ENCODE measurements around the gene GNB1L.

GNB1L gene

DNA sequence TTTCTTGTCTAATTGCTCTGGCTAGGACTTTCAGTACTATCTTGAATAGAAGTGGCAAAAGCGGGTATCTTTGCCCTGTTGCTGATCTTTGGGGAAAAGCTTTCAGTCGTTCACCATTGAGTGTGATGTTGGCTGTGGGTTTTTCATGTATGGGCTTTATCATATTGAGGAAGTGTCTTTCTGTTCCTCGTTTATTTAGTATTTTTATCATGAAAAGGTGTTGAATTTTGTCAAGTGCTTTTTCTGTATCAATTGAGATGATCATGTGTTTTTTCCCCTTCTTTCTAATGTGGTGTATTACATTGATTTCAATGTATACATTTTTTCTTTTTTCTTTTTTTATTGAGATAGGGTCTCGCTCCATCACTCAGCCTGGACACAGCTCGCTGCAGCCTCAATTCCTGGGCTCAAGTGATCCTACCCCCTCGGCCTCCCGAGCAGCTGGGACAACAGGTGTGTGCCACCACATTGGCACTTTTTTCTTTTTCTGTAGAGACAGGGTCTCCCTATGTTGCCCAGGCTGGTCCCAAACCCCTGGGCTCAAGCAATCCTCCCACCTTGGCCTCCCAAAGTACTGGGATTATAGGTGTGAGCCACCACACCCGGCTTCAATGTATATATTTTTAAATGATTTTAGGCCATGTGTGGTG lies 5.3 kb upstream of the GNB1L start:
- no peak for DNase-seq

DNA sequence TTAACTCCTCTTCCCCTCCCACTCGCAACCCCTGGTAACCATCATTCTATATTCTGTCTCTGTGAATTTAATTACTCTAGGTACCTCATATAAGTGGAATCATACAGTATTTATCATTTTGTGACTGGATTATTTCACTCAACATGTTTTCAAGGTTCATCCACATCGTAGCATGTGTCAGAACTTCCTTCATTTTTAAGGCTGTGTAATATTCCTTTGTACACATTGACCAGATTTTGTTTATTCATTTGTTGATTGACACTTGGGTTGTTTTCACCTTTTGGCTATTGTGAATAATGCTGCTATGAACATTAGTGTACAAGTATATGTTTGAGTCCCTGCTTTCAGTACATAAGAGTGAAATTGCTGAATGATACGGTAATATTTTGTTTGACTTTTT lies 2.7 kb upstream of the GNB1L start:
- no peak for DNase-seq

GRCh38 chr22:19855504-19856409 lies 1.1 kb upstream of the GNB1L start:
- peak; percentile 51 for DNase-seq

- no peak for DNase-seq
These were observed 546 bp downstream of the GNB1L start for GRCh38 chr22:19853879-19854777.

DNA sequence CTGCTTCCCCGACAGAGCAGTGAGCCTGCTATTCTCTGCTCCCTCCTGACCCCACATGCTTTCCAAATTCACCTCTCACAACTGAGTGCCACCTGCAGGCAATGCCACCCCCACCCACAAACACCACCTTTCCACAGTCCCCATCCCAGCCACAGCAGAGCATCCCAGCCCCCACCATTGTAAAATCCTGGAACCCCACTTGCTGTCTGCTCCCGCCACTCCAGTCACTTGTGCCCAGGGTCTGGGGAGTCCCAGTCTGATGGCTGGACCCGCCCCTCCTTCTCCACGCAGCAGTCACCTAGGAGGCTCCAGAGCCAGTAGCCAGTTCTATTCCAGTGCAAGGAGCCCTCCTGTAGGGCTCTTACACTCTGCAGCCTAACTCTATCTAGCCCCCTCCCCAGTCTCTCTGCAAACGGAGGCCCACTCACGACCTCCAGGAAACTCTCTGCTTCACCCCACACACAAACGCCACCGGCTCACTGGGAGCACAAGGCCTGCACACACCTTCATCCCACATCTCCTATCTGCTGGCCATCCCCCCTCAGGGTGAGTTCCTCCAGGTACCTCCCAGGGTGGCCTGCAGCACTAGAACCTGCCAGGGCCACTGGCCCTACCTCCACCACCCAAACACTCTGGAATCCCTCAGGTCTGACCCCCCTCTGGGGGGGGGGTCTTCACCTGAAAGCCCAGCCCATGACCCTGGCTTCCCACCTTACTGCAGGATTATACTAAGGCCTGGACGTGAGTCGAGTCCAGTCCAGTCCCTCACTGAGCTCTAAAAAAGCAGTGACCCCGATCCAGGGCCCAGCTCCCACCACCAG lies 1.4 kb downstream of the GNB1L start:
- DNase-seq: no peak

GRCh38 chr22:19852177-19852781 lies 2.4 kb downstream of the GNB1L start:
- DNase-seq: no peak

- no peak for DNase-seq
These were observed 3.1 kb downstream of the GNB1L start for GRCh38 chr22:19851291-19852176.

- DNase-seq: no peak
These were observed 3.9 kb downstream of the GNB1L start for GRCh38 chr22:19850763-19851109.

- no peak for DNase-seq
These were observed 4.6 kb downstream of the GNB1L start for GRCh38 chr22:19849835-19850762.

DNA sequence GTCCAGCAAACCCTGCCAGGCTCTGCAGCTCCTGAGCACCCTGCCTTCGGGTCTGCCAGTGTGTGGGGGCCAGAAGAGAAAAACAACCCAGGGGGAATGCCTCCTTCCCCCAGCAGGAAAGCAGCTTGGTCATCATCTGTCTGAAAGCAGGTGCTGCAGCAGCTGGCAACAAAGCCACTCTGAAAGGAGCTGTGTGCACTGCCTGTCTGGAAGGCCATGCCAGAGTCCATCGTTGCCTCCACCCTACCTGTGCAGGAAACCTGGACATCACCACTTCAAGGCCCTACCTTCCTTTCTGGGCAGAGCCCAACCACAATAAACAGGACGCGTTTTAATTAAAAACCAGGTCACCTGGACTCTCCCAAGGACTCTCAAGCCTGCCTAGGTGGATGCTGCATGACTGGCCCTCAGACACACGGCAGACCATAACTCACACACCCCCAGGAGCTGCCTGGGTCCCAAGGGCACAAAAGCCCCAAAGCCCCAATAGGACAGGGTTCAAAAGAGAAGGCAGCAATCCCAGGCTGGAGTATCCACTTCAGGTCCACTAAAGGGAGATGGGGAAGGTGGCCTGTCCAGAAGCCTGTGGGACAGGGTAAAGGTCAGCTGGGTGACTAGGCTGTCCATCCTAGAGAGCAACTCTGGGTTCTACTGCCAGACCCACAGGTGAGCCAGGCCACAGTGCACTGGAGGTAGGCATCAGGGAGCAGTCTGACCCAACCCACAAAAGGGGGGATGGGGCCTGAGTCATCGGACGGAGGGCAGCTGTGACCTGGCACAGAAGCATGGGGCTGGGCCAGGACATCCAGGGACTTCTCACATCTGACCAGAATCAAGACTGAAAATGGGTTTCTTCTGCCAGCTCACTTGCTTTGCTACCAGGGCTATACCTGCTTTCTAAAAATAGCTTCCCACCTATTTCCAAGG lies 6.1 kb downstream of the GNB1L start:
- no peak for DNase-seq

DNA sequence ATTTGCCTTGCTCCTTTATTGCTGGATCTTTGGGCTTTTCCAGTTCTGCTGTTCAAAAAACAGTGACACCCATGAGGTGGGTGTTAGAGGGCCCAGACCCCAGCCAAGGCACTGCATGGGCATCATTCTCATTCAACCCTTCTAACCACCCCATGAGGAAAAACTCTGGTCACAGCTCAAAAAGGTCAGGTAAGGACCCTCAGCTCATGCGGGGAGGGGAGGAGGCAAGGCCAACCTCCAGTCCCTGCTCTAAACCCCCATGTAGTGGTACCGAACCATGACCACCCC lies 7.4 kb downstream of the GNB1L start:
- no peak for DNase-seq

DNA sequence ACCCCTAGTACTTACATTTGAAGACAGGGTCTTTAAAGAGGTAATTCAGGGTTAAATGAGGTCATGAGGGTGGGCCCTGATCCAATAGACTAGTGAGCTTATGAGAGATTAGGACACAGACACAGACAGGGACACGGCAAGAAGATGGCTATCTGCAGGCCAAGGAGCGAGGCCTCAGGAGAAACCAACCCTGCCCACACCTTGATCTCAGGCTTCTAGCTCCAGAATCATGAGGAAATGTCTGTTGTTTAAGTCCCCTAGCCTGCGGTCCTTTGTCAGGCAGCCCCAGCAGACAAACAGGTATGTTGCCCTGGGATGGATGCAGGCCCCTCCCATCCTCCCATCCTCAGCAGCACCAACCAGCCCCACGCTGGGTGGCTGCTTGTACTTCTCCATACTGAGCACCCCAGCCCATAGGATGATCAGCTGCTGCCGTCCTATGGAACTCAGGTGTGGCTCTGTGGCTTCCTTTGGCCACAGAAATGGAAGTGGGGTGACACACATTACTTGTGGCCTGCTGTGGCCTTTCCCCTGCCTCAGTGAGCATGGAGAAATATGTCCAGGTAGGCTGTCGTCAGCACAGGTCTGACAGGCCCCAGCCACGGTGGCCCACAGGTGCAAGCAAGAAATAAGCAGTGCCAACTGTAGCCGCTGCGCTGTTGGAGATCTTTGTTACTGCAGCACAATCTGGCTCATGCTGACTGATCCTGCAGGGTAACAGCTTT lies 7.9 kb downstream of the GNB1L start:
- DNase-seq: no peak

- DNase-seq: no peak
These were observed 9.5 kb downstream of the GNB1L start for GRCh38 chr22:19845054-19845722.

GRCh38 chr22:19844377-19845053 lies 10.2 kb downstream of the GNB1L start:
- DNase-seq: peak; percentile 66

DNA sequence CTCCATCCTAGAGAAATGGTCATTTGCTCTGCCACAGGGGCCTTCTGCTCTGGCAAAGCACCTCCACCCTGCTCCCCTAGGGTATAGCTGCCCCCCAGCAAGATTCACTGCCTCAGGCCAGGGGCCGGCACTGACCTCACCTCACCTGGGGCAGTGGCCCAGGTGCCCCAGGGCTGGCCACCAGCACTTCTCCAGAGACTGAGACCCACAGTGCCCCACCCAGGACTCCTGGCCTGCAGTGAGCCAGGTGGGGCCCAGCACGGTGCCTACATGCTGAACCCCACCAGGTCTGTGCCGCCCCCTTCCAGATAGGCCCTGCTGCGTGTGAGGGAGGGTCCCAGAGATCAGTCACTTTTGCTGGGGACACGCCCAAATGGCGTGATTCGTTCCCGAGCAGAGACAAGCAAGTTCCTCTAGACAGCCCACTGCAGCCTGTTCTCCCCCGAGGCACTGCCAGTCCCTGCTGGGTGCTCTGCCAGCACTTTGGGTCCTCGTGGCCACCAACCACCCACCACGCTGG lies 10.8 kb downstream of the GNB1L start:
- DNase-seq: no peak

GRCh38 chr22:19843107-19843856 lies 11.4 kb downstream of the GNB1L start:
- DNase-seq: no peak

Measured in GDM1 (cell line).